NB4 (cell line): ENCODE measurements around the gene SEL1L2.

Source experiments
- DNase-seq: peaks from one replicate; pipeline ENCODE4 v3.0.0; 2010; ENCODE audit warnings: low read depth
- H3K4me3 ChIP-seq: one replicate; pipeline ENCODE4 v1.5.1; 2011; ENCODE audit warnings: mild to moderate bottlenecking, low read depth, low read length, moderate library complexity
- CTCF ChIP-seq: IDR thresholded peaks from one replicate; pipeline ENCODE4 v1.5.1; 2012; ENCODE audit warnings: low read depth, low read length
- MYC ChIP-seq: IDR thresholded peaks from 2 replicates; pipeline ENCODE4 v1.6.1; 2011; ENCODE audit warnings: low read depth, low read length
- POLR2A ChIP-seq: IDR thresholded peaks from 2 replicates; pipeline ENCODE4 v1.6.1; 2011; ENCODE audit warnings: mild to moderate bottlenecking; ENCODE audit not compliant: insufficient read length; ENCODE audit errors: extremely low read depth
- TF ChIP-seq, protein P1 (sequence below): IDR thresholded peaks from 2 replicates; pipeline ENCODE4 v1.6.1; 2011; ENCODE audit warnings: low read depth, low read length

The SEL1L2 gene

GRCh38 chr20:13990465-13990864 lies at the start of gene SEL1L2:
TSS of gene SEL1L2 (minus strand) at chr20:13990614. CDS start at chr20:13990534, 80 bp downstream.
- DNase-seq, result no peak
- TF ChIP-seq MYC (no peak), CTCF (no peak), POLR2A (no peak)
- TF ChIP-seq, protein P1, sequence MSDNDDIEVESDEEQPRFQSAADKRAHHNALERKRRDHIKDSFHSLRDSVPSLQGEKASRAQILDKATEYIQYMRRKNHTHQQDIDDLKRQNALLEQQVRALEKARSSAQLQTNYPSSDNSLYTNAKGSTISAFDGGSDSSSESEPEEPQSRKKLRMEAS, result no peak
- no peak within 1 kb of the TSS for H3K4me3 ChIP-seq

GRCh38 chr20:14036567-14036966 lies 46.2 kb upstream of the SEL1L2 start:
- DNase-seq, result no peak
- no peak overlapping the region for H3K4me3 ChIP-seq
- TF ChIP-seq, protein P1, result no peak
- TF ChIP-seq POLR2A (no peak), MYC (no peak), CTCF (no peak)

- TF ChIP-seq POLR2A, result no peak
- TF ChIP-seq MYC, result no peak
- TF ChIP-seq CTCF, result no peak
- TF ChIP-seq, protein P1, result no peak
- no peak for DNase-seq
- H3K4me3 ChIP-seq, result no peak overlapping the region
These were observed 42.9 kb upstream of the SEL1L2 start for GRCh38 chr20:14033310-14033709.

DNA sequence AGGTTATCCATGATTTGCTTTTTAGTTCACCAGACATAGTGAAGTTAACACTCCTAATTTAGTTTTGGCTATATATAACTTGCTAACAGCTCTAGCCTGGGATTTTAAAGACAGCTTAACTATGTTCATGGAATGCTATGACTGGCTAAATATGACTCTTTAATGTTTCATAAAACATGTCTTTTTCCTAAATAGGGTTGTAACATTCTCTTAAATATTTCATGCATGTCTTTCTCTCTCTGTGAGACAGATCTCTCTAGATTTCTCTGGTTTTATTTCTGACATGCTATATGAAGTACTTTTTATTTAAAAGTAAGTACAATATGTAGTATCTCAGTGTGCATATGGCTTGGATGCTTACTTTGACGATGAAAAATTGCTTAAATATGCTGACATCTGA lies 40.6 kb upstream of the SEL1L2 start:
- TF ChIP-seq, protein P1, result no peak
- TF ChIP-seq CTCF (no peak), POLR2A (no peak), MYC (no peak)
- DNase-seq, result no peak

DNA sequence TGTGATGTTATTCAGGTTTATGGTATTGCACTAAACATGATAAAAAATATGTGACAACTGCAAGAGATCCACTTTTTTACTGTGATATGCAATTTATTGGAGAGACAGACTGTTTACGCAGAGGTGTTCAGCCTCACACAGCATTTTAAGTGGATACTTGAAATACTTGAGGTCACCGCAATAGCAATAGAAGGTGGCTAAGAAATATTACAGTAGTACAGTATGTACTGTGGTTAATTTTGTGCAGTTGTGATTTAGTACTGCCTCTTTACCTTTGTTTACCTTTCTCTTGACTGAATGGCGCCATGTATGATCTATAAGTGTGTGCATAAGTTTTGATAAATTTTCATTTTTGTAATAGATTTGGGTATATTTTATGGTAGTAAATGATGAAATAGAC lies 22.3 kb upstream of the SEL1L2 start:
- DNase-seq, result no peak
- H3K4me3 ChIP-seq, result no peak overlapping the region
- TF ChIP-seq, protein P1, result no peak
- TF ChIP-seq CTCF (no peak), MYC (no peak), POLR2A (no peak)

More for the DNA sequence above, 40.6 kb upstream of the SEL1L2 start:
- H3K4me3 ChIP-seq, result no peak overlapping the region
